Adipocyte (in vitro differentiated cells): ENCODE data around the gene ALG1.
"Not testable (repeated sequence)": the region's sequence is repeated elsewhere in the genome, so short reads cannot be mapped to it uniquely, and the experiment has no call there.

Source experiments
- DNase-seq: peaks from one replicate; pipeline ENCODE4 v3.0.0-alpha.2; 2015; ENCODE audit warnings: low read depth
- H3K27me3 ChIP-seq: replicated peaks from 2 replicates; pipeline ENCODE4 v1.7.0; 2013; ENCODE audit warnings: mild to moderate bottlenecking, low read length, moderate library complexity; ENCODE audit not compliant: control insufficient read depth, insufficient read depth
- H3K36me3 ChIP-seq: 2 replicates; pipeline ENCODE4 v1.7.0; 2013; ENCODE audit warnings: low read length, mild to moderate bottlenecking, moderate library complexity; ENCODE audit not compliant: control insufficient read depth, insufficient read depth, severe bottlenecking
- H3K4me1 ChIP-seq: 2 replicates; pipeline ENCODE4 v1.7.0; 2013; ENCODE audit warnings: mild to moderate bottlenecking, low read length, moderate library complexity; ENCODE audit not compliant: control insufficient read depth, insufficient read depth
- H3K4me3 ChIP-seq: 2 replicates; pipeline ENCODE4 v1.7.0; 2013; ENCODE audit warnings: mild to moderate bottlenecking, low read length, moderate library complexity
- H3K9ac ChIP-seq: 2 replicates; pipeline ENCODE4 v1.7.0; 2013; ENCODE audit warnings: mild to moderate bottlenecking, low read length, moderate library complexity
- H3K9me3 ChIP-seq: 2 replicates; pipeline ENCODE4 v1.7.0; 2013; ENCODE audit warnings: mild to moderate bottlenecking, low read length, moderate library complexity; ENCODE audit not compliant: control insufficient read depth

The ALG1 gene

DNA sequence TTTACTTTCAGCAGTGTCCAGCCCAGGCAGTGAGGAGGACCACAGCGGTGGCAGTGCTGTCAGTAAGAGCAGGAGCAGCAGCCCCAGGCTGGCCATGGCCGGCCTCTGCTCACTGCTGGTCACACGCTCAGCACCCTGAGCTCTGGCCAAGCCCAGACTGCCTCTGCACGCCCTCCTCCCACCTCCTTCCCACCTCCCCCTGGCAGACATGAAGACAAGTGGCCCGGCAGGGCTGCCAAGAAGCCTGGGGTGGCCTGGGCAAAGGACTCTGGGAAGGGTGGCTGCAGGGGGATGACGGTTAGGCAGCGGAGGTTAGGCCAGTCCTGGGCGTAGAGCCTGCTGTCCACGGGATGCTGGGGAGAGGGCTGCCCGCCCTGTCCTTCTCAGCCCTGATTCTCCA lies 5.8 kb upstream of the ALG1 start, which contains the start of gene C16orf89:
Gene C16orf89, minus strand, starts transcription at position 144 of the 400 bp plus-strand sequence. Its CDS starts 48 bp downstream, at position 96.
- Histone ChIP-seq H3K9ac (no peak within 1 kb of the TSS), H3K9me3 (no peaks in the 10 kb centered on the region), H3K27me3 (peaks cover 35% of the 10 kb centered on the region), H3K4me1 (peaks cover 5% of the 10 kb centered on the region), H3K4me3 (peak within 1 kb of the TSS; percentile 8), H3K36me3 (no peaks in the 10 kb centered on the region)
- no peak for DNase-seq

DNA sequence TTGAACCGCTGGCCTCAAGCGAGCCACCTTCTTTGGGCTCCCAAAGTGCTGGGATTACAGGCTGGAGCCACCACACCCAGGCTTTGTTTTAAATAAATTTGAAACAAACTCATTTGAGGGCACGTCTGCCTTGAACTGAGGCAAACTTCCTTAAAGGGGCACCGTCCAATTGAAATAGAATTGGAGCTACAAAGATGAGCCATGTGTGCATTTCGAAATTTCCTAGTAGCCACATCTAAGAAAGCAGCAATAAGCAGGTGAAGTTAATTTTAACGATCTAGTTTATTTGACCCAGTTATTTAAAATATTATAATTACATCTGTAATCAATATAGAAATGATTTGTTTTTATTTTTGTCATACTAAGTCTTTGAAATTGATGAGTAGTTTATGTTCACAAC lies 5.1 kb upstream of the ALG1 start:
- peaks cover 9% of the 10 kb centered on the region for H3K4me1 ChIP-seq
- DNase-seq: no peak
- H3K36me3 ChIP-seq: no peaks in the 10 kb centered on the region

GRCh38 chr16:5069048-5069447 lies 2.6 kb upstream of the ALG1 start:
- H3K9ac ChIP-seq: no peak overlapping the region
- no peaks in the 10 kb centered on the region for H3K9me3 ChIP-seq
- DNase-seq: no peak
- H3K36me3 ChIP-seq: no peaks in the 10 kb centered on the region
- H3K27me3 ChIP-seq: peaks cover 17% of the 10 kb centered on the region
- H3K4me1 ChIP-seq: peaks cover 22% of the 10 kb centered on the region
- H3K4me3 ChIP-seq: no peak overlapping the region

More for the DNA sequence above, 5.1 kb upstream of the ALG1 start:
- Histone ChIP-seq H3K27me3 (peaks cover 35% of the 10 kb centered on the region), H3K9me3 (no peaks in the 10 kb centered on the region), H3K9ac (no peak overlapping the region), H3K4me3 (no peak overlapping the region)

GRCh38 chr16:5069854-5070253 lies 1.8 kb upstream of the ALG1 start:
- Histone ChIP-seq H3K9me3 (no peaks in the 10 kb centered on the region), H3K27me3 (peaks cover 9% of the 10 kb centered on the region), H3K4me3 (no peak overlapping the region), H3K36me3 (no peaks in the 10 kb centered on the region), H3K4me1 (peaks cover 22% of the 10 kb centered on the region), H3K9ac (no peak overlapping the region)
- DNase-seq: no peak

DNA sequence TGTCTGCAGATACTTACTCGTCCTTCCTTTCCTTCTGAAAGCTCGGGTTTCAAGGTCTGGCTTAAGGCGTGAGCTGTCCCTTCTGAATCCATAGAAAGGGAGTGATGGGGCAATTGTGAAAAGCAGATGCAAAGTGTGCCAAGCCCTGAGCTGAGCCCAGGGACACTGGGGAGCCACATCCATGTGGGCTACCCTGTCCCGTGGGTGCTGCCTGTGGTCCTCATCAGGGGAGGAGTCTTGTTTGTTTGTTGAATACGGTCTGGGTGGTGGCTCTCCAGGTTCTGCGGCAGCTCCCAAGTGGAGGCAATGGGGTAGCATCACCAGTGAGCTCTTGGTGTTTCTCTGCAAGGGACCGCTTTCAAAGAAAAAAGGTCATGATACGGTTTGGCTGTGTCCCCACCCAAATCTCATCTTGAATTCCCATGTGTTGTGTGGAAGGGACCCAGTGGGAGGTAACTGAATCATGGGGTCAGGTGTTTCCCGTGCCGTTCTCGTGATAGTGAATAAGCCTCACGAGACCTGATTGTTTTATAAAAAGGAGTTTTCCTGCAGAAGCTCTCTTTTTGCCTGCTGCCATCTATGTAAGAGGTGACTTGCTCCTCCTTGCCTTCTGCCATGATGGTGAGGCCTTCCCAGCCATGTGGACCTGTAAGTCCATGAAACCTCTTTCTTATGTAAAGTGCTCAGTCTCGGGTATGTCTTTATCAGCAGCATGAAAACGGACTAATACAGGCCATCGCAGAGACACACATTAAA lies 1.0 kb upstream of the ALG1 start:
- DNase-seq: no peak
- Histone ChIP-seq H3K9ac (no peak overlapping the region), H3K4me3 (no peak overlapping the region), H3K27me3 (peaks cover 8% of the 10 kb centered on the region), H3K9me3 (no peaks in the 10 kb centered on the region), H3K36me3 (peaks cover 5% of the 10 kb centered on the region), H3K4me1 (peaks cover 20% of the 10 kb centered on the region)

DNA sequence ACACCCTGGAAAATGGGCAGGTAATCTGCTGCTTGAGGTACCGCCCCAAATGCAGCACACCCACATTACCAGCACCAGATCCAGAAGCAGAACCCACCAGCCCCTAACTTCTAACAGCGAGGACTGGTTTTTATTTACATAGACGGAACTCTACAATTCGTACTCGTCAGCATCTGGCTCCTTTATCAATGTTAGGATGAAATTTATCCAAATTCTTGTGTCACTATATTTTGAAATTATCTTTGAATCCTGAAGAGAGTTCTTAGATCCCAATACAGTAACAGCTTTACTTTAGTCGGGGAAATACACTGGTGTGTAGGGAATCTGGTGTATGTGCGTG lies 332 bp upstream of the ALG1 start:
- Histone ChIP-seq H3K36me3 (peaks cover 12% of the 10 kb centered on the region), H3K4me1 (peaks cover 18% of the 10 kb centered on the region), H3K4me3 (peak overlapping the region; percentile 95), H3K9me3 (no peaks in the 10 kb centered on the region), H3K9ac (peak overlapping the region; percentile 95), H3K27me3 (peaks cover 7% of the 10 kb centered on the region)
- no peak for DNase-seq

DNA sequence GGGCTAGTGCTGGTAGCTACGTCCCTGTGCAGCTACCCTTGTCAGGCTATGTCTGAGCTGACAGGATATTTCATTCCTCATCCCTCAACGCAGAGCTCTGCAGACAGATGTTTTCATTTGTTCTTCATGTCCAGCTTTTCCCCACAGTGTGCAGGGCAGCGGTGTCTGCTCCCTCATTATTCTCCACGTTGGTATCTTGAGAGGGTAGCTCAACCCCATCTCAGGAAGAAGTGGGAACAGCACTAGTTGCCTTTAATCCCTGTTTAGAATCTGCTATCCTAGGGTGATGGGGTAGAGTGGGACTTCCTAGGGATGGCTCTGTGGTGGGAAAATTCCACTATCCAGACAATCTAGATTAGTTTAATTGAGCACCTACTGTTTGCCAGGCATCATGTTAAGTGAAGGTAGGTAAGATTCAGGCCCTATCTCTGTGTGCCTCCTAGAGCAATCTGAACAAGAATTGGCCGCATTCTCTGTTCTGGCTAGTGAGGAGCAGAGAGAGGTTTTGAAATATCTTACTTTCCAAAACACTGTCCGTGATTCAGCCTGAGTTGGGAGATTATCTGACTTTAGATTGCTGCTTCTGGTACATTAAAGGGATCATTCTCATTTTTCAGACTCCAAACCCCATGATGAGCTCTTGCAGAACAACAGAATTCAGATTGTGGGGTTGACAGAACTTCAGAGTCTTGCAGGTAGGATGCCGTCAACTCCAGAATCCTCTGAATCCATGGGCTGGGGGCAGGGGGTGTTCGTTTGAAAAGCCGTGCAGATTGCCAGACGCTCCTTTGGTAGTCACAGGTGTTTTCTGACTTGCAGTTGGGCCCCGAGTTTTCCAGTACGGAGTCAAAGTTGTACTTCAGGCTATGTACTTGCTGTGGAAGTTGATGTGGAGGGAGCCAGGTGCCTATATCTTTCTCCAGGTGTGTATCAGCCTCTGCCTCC lies 963 bp downstream of the ALG1 start:
- Histone ChIP-seq H3K9ac (peak overlapping the region; percentile 95), H3K4me1 (peaks cover 18% of the 10 kb centered on the region), H3K27me3 (no peaks in the 10 kb centered on the region), H3K9me3 (no peaks in the 10 kb centered on the region), H3K4me3 (peak overlapping the region; percentile 95), H3K36me3 (peaks cover 20% of the 10 kb centered on the region)
- no peak for DNase-seq

DNA sequence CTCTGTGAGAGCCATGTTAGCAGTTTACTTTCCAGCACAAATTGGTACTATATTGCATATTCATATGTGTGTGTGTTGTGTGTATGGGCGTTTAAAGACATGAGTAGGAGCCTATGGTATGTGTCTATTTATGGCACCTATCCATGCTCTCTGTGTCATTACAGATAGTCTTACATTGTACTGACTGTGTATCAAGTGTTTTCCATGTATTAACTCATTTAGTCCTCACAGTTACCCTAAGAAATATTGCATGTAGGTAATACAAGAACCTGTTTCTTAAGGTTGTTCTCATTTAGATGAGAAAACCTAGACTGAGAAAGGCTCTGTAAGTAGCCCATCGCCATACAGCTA lies 1.6 kb downstream of the ALG1 start:
- peaks cover 23% of the 10 kb centered on the region for H3K36me3 ChIP-seq
- peaks cover 18% of the 10 kb centered on the region for H3K4me1 ChIP-seq
- H3K4me3 ChIP-seq: no peak overlapping the region
- H3K9me3 ChIP-seq: no peaks in the 10 kb centered on the region
- DNase-seq: peak; percentile 16
- H3K27me3 ChIP-seq: no peaks in the 10 kb centered on the region
- H3K9ac ChIP-seq: no peak overlapping the region

GRCh38 chr16:5073771-5074170 lies 2.1 kb downstream of the ALG1 start:
- not testable (repeated sequence) for H3K9me3 ChIP-seq, DNase-seq, H3K27me3 ChIP-seq, H3K4me3 ChIP-seq, H3K9ac ChIP-seq
- peaks cover 18% of the 10 kb centered on the region for H3K4me1 ChIP-seq
- peaks cover 23% of the 10 kb centered on the region for H3K36me3 ChIP-seq

DNA sequence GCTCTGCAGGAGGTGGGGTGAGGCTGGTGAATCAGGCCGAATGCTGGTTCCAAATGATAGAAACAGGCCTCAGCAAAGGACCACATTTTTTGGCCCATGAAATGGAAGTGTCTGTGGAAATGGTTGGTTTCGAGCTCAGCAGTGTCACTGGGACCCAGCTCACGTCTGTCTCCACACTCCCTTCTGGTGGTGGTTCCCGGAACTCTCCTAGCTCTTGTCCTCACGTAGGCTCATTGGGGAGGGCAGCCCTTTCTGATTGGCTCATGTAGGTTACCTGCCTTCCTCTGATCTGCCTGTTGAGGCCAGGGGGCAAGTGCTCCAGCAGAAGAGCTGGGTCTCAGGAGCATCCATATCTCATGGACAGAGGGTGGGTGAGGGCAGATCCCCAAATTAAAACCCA lies 4.0 kb downstream of the ALG1 start:
- H3K9me3 ChIP-seq: no peaks in the 10 kb centered on the region
- H3K4me3 ChIP-seq: no peak overlapping the region
- peaks cover 23% of the 10 kb centered on the region for H3K36me3 ChIP-seq
- H3K4me1 ChIP-seq: peaks cover 18% of the 10 kb centered on the region
- no peak for DNase-seq
- H3K27me3 ChIP-seq: no peaks in the 10 kb centered on the region
- no peak overlapping the region for H3K9ac ChIP-seq

GRCh38 chr16:5077304-5077703 lies 5.7 kb downstream of the ALG1 start:
- H3K9me3 ChIP-seq: no peaks in the 10 kb centered on the region
- peaks cover 23% of the 10 kb centered on the region for H3K36me3 ChIP-seq
- no peaks in the 10 kb centered on the region for H3K27me3 ChIP-seq
- H3K4me1 ChIP-seq: peaks cover 11% of the 10 kb centered on the region
- H3K9ac ChIP-seq: no peak overlapping the region
- no peak overlapping the region for H3K4me3 ChIP-seq
- no peak for DNase-seq
